ENCODE data around the gene TRPM5.

- TF ChIP-seq JUN (IDR thresholded peaks at IDR 0.05; ENCODE audit: borderline replicate concordance, low read depth, low read length) (no peak), JUN (CRISPR knock-in tag; IDR thresholded peaks at IDR 0.05; ENCODE audit: borderline replicate concordance) (no peak), TRIM25 (IDR thresholded peaks at IDR 0.05; ENCODE audit: borderline replicate concordance) (no peak), L3MBTL2 (IDR thresholded peaks at IDR 0.05) (no peak), ZNF584 (CRISPR knock-in tag; IDR thresholded peaks at IDR 0.05; ENCODE audit: low read depth) (no peak), HMGXB4 (CRISPR knock-in tag; IDR thresholded peaks at IDR 0.05) (no peak), FOSL1 (tag; conservative IDR thresholded peaks at IDR 0.05) (no peak), ZBTB2 (IDR thresholded peaks at IDR 0.05) (no peak)
Measured at GRCh38 chr11:2477936-2478335, 33.6 kb upstream of the TRPM5 start.

All from K562 (cell line).